H1 (cell line): Measurements from ENCODE around the gene ADAMTS15. TPM values are rescaled to one million over a fixed set of nuclear protein-coding genes. Genes with fewer than 3 reads are reported as not detected.

Experiments
- MAX ChIP-seq: IDR thresholded peaks from 2 replicates; pipeline ENCODE4 v1.6.1; 2012; ENCODE audit warnings: inconsistent platforms
- polyA plus RNA-seq, 7 experiments: library from polyadenylated mRNA; depleted of rRNA in 3 of 7; stranded (reverse) in 5 of 7; unstranded in 2 of 7; fragments of >200 nt in 5 of 7; fragments of 200-250 nt in 2 of 7; gene quantifications; 1 replicate in 5 of 7; 2 replicates in 1 of 7; 4 replicates in 1 of 7; pipeline versions ENCODE4 v1.2.1 to v1.2.3, GENCODE V29; 2011 to 2013; ENCODE audit warnings: missing spikeins in 2 of 7, mixed read lengths in 2 of 7
- total RNA-seq: library from RNA; stranded (reverse); fragmentation: NEBNext Ultra II Directional; extraction: Animal tissue kit (Norgen Biotek cat#: 25700); gene quantifications from 2 replicates; pipeline ENCODE4 v1.2.1, GENCODE V29; 2021

ADAMTS15 gene
- total and polyA plus RNA-seq, 2 of the 8 experiments (the other 6 are each of a cell fraction or from before 2014, with no cell fraction given): 1.7 to 4.7 TPM

- TF ChIP-seq MAX: no peak
Measured at GRCh38 chr11:130424613-130425140, 23.8 kb upstream of the ADAMTS15 start (continued).
